ENCODE results near the gene LRCH1.

LRCH1 gene

GRCh38 chr13:46521486-46521885 lies 31.5 kb upstream of the LRCH1 start:
- WGBS (ENCODE audit: insufficient coverage, insufficient read length) = no CpG with 5 or more reads among the region's 3 CpGs
- Histone ChIP-seq H3K4me1 (ENCODE audit: control insufficient read depth, insufficient read depth, low read length) (no peaks in the 10 kb centered on the region), H3K36me3 (ENCODE audit: control insufficient read depth, insufficient read depth, low read length) (no peaks in the 10 kb centered on the region; the same call in 1 of the 2 replicates), H3K27me3 (ENCODE audit: control insufficient read depth, insufficient read depth, low read length) (no peaks in the 10 kb centered on the region; the same call in 1 of the 2 replicates), H3K27ac (ENCODE audit: low read length) (no peak overlapping the region), H3K4me3 (ENCODE audit: low read length) (no peak overlapping the region), H3K9me3 (ENCODE audit: control insufficient read depth, insufficient read depth, low read length) (no peaks in the 10 kb centered on the region)
- no peak for DNase-seq (ENCODE audit: low read depth, low spot score)

GRCh38 chr13:46521921-46522747 lies 30.8 kb upstream of the LRCH1 start:
- Histone ChIP-seq H3K4me3 (ENCODE audit: low read length) (no peak overlapping the region), H3K27ac (ENCODE audit: low read length) (no peak overlapping the region), H3K4me1 (ENCODE audit: control insufficient read depth, insufficient read depth, low read length) (no peaks in the 10 kb centered on the region), H3K27me3 (ENCODE audit: control insufficient read depth, insufficient read depth, low read length) (no peaks in the 10 kb centered on the region; the same call in 1 of the 2 replicates), H3K9me3 (ENCODE audit: control insufficient read depth, insufficient read depth, low read length) (no peaks in the 10 kb centered on the region), H3K36me3 (ENCODE audit: control insufficient read depth, insufficient read depth, low read length) (no peaks in the 10 kb centered on the region; the same call in 1 of the 2 replicates)
- WGBS (ENCODE audit: insufficient coverage, insufficient read length) = no CpG with 5 or more reads among the region's 4 CpGs
- no peak for DNase-seq (ENCODE audit: low read depth, low spot score)

GRCh38 chr13:46522748-46523030 lies 30.3 kb upstream of the LRCH1 start:
- H3K9me3 ChIP-seq (ENCODE audit: control insufficient read depth, insufficient read depth, low read length) = no peaks in the 10 kb centered on the region
- no peaks in the 10 kb centered on the region for H3K4me1 ChIP-seq (ENCODE audit: control insufficient read depth, insufficient read depth, low read length)
- H3K27me3 ChIP-seq (ENCODE audit: control insufficient read depth, insufficient read depth, low read length) = no peaks in the 10 kb centered on the region; the same call in 1 of the 2 replicates
- no peak overlapping the region for H3K27ac ChIP-seq (ENCODE audit: low read length)
- H3K4me3 ChIP-seq (ENCODE audit: low read length) = no peak overlapping the region
- no peak for DNase-seq (ENCODE audit: low read depth, low spot score)
- no peaks in the 10 kb centered on the region; the same call in 1 of the 2 replicates for H3K36me3 ChIP-seq (ENCODE audit: control insufficient read depth, insufficient read depth, low read length)

GRCh38 chr13:46523972-46524752 lies 28.8 kb upstream of the LRCH1 start:
- Histone ChIP-seq H3K27me3 (ENCODE audit: control insufficient read depth, insufficient read depth, low read length) (no peaks in the 10 kb centered on the region; the same call in 1 of the 2 replicates), H3K4me3 (ENCODE audit: low read length) (no peak overlapping the region), H3K4me1 (ENCODE audit: control insufficient read depth, insufficient read depth, low read length) (no peaks in the 10 kb centered on the region), H3K27ac (ENCODE audit: low read length) (no peak overlapping the region), H3K36me3 (ENCODE audit: control insufficient read depth, insufficient read depth, low read length) (no peaks in the 10 kb centered on the region; the same call in 1 of the 2 replicates), H3K9me3 (ENCODE audit: control insufficient read depth, insufficient read depth, low read length) (no peaks in the 10 kb centered on the region)
- no peak for DNase-seq (ENCODE audit: low read depth, low spot score)
- no CpG with 5 or more reads among the region's 2 CpGs for whole genome bisulfite sequencing (ENCODE audit: insufficient coverage, insufficient read length)

GRCh38 chr13:46526100-46526735 lies 26.8 kb upstream of the LRCH1 start:
- Histone ChIP-seq H3K36me3 (ENCODE audit: control insufficient read depth, insufficient read depth, low read length) (no peaks in the 10 kb centered on the region; the same call in 1 of the 2 replicates), H3K4me1 (ENCODE audit: control insufficient read depth, insufficient read depth, low read length) (no peaks in the 10 kb centered on the region), H3K4me3 (ENCODE audit: low read length) (no peak overlapping the region), H3K27ac (ENCODE audit: low read length) (no peak overlapping the region), H3K9me3 (ENCODE audit: control insufficient read depth, insufficient read depth, low read length) (no peaks in the 10 kb centered on the region), H3K27me3 (ENCODE audit: control insufficient read depth, insufficient read depth, low read length) (no peaks in the 10 kb centered on the region; the same call in 1 of the 2 replicates)
- DNase-seq (ENCODE audit: low read depth, low spot score) = no peak
- no CpG with 5 or more reads among the region's 7 CpGs for WGBS (ENCODE audit: insufficient coverage, insufficient read length)

GRCh38 chr13:46526740-46527139 lies 26.2 kb upstream of the LRCH1 start:
- H3K27ac ChIP-seq (ENCODE audit: low read length) = no peak overlapping the region
- H3K9me3 ChIP-seq (ENCODE audit: control insufficient read depth, insufficient read depth, low read length) = no peaks in the 10 kb centered on the region
- DNase-seq (ENCODE audit: low read depth, low spot score) = no peak
- no peaks in the 10 kb centered on the region; the same call in 1 of the 2 replicates for H3K27me3 ChIP-seq (ENCODE audit: control insufficient read depth, insufficient read depth, low read length)
- no CpG with 5 or more reads among the region's 3 CpGs for WGBS (ENCODE audit: insufficient coverage, insufficient read length)
- no peaks in the 10 kb centered on the region for H3K4me1 ChIP-seq (ENCODE audit: control insufficient read depth, insufficient read depth, low read length)
- H3K4me3 ChIP-seq (ENCODE audit: low read length) = no peak overlapping the region
- no peaks in the 10 kb centered on the region for H3K36me3 ChIP-seq (ENCODE audit: control insufficient read depth, insufficient read depth, low read length)

- Histone ChIP-seq H3K27ac (ENCODE audit: low read length) (no peak overlapping the region), H3K36me3 (ENCODE audit: control insufficient read depth, insufficient read depth, low read length) (no peaks in the 10 kb centered on the region), H3K4me3 (ENCODE audit: low read length) (no peak overlapping the region), H3K4me1 (ENCODE audit: control insufficient read depth, insufficient read depth, low read length) (no peaks in the 10 kb centered on the region), H3K9me3 (ENCODE audit: control insufficient read depth, insufficient read depth, low read length) (no peaks in the 10 kb centered on the region), H3K27me3 (ENCODE audit: control insufficient read depth, insufficient read depth, low read length) (no peaks in the 10 kb centered on the region; the same call in 1 of the 2 replicates)
- WGBS (ENCODE audit: insufficient coverage, insufficient read length) = no CpG with 5 or more reads among the region's 2 CpGs
- no peak for DNase-seq (ENCODE audit: low read depth, low spot score)
Observed at GRCh38 chr13:46527237-46527636, 25.7 kb upstream of the LRCH1 start.

GRCh38 chr13:46529216-46529919 lies 23.6 kb upstream of the LRCH1 start:
- H3K36me3 ChIP-seq (ENCODE audit: control insufficient read depth, insufficient read depth, low read length) = no peaks in the 10 kb centered on the region
- H3K4me3 ChIP-seq (ENCODE audit: low read length) = no peak overlapping the region
- H3K4me1 ChIP-seq (ENCODE audit: control insufficient read depth, insufficient read depth, low read length) = no peaks in the 10 kb centered on the region
- WGBS (ENCODE audit: insufficient coverage, insufficient read length) = no CpG with 5 or more reads among the region's 4 CpGs
- no peak for DNase-seq (ENCODE audit: low read depth, low spot score)
- H3K27ac ChIP-seq (ENCODE audit: low read length) = no peak overlapping the region
- H3K27me3 ChIP-seq (ENCODE audit: control insufficient read depth, insufficient read depth, low read length) = no peaks in the 10 kb centered on the region; the same call in 1 of the 2 replicates
- H3K9me3 ChIP-seq (ENCODE audit: control insufficient read depth, insufficient read depth, low read length) = no peaks in the 10 kb centered on the region

- no peak for DNase-seq (ENCODE audit: low read depth, low spot score)
- no peaks in the 10 kb centered on the region for H3K36me3 ChIP-seq (ENCODE audit: control insufficient read depth, insufficient read depth, low read length)
- H3K4me1 ChIP-seq (ENCODE audit: control insufficient read depth, insufficient read depth, low read length) = no peaks in the 10 kb centered on the region
- no CpG with 5 or more reads among the region's 4 CpGs for WGBS (ENCODE audit: insufficient coverage, insufficient read length)
- no peaks in the 10 kb centered on the region for H3K9me3 ChIP-seq (ENCODE audit: control insufficient read depth, insufficient read depth, low read length)
- H3K27me3 ChIP-seq (ENCODE audit: control insufficient read depth, insufficient read depth, low read length) = no peaks in the 10 kb centered on the region; the same call in 1 of the 2 replicates
- no peak overlapping the region for H3K4me3 ChIP-seq (ENCODE audit: low read length)
- no peak overlapping the region for H3K27ac ChIP-seq (ENCODE audit: low read length)
Observed at GRCh38 chr13:46530084-46530935, 22.7 kb upstream of the LRCH1 start.
